Neural progenitor cell (in vitro differentiated cells): Measurements from ENCODE around the gene MFSD6L.

Experiments used
- CTCF ChIP-seq: fragments of 200-600 bp; sonication (generic); IDR thresholded peaks from 2 replicates; pipeline ENCODE4 v1.5.1; 2017; ENCODE audit warnings: antibody characterized with exemption, mild to moderate bottlenecking
- EZH2phosphoT487 ChIP-seq: fragments of 200-600 bp; sonication (generic); IDR thresholded peaks from 2 replicates; pipeline ENCODE4 v1.6.1; 2017; ENCODE audit warnings: antibody characterized with exemption

- TF ChIP-seq CTCF = no peak
- TF ChIP-seq EZH2phosphoT487 = no peak
Measured at GRCh38 chr17:8841844-8842243, 42.7 kb upstream of the MFSD6L start.
